ENCODE results near the gene CAVIN2. TPM values are rescaled to one million over a fixed set of nuclear protein-coding genes. Genes with fewer than 3 reads are reported as not detected.

The CAVIN2 gene
- total RNA-seq, 1 donor from 2014 or later, result 2.2 TPM

- no peak for TF ChIP-seq CTCF (IDR thresholded peaks at IDR 0.05)
Measured at GRCh38 chr2:191854382-191855372, 7.8 kb upstream of the CAVIN2 start.

DNA sequence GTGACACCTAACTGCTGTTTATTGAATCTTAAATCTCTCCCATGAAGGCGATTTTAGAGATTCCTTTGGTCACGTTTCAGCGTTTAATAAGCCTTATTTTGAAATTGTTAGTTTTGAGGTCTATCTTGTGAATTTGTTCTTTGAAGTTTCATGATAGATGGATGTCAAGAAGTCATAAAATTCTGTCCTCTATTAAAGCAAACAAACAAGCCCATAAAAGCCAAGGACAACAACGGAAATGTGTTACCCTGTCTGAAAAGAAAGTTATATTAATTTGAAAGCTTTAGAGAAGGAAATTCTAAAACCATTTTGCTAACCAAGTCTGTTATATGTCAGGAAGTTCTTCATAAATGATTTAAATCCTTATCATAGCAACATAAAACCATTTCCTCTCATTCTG lies 7.0 kb upstream of the CAVIN2 start:
- no peak overlapping the region for H3K4me3 Mint-ChIP-seq (ENCODE audit: unreplicated experiment)

More at GRCh38 chr2:191854382-191855372, 7.8 kb upstream of the CAVIN2 start:
- Mint-ChIP-seq H3K27ac (ENCODE audit: unreplicated experiment) (no peak overlapping the region), H3K4me3 (ENCODE audit: unreplicated experiment) (no peak overlapping the region), H3K4me1 (ENCODE audit: low read depth) (peaks cover 15% of the 10 kb centered on the region), H3K36me3 (ENCODE audit: low read depth) (no peaks in the 10 kb centered on the region), H3K9me3 (ENCODE audit: low read depth) (no peaks in the 10 kb centered on the region), H3K27me3 (ENCODE audit: low read depth) (no peaks in the 10 kb centered on the region)
- no peak for DNase-seq (ENCODE audit: low spot score)

GRCh38 chr2:191851158-191851557 lies 4.3 kb upstream of the CAVIN2 start:
- no peak for DNase-seq (ENCODE audit: low spot score)
- Mint-ChIP-seq H3K9me3 (ENCODE audit: low read depth) (no peaks in the 10 kb centered on the region), H3K4me3 (ENCODE audit: unreplicated experiment) (no peak overlapping the region), H3K27ac (ENCODE audit: unreplicated experiment) (no peak overlapping the region), H3K4me1 (ENCODE audit: low read depth) (peaks cover 26% of the 10 kb centered on the region), H3K27me3 (ENCODE audit: low read depth) (no peaks in the 10 kb centered on the region), H3K36me3 (ENCODE audit: low read depth) (no peaks in the 10 kb centered on the region)
- no peak for TF ChIP-seq CTCF (IDR thresholded peaks at IDR 0.05)

More for the DNA sequence above, 7.0 kb upstream of the CAVIN2 start:
- Mint-ChIP-seq H3K9me3 (ENCODE audit: low read depth) (no peaks in the 10 kb centered on the region), H3K36me3 (ENCODE audit: low read depth) (no peaks in the 10 kb centered on the region), H3K4me1 (ENCODE audit: low read depth) (peaks cover 14% of the 10 kb centered on the region), H3K27ac (ENCODE audit: unreplicated experiment) (no peak overlapping the region), H3K27me3 (ENCODE audit: low read depth) (no peaks in the 10 kb centered on the region)
- DNase-seq (ENCODE audit: low spot score), result no peak
- TF ChIP-seq CTCF (IDR thresholded peaks at IDR 0.05), result no peak

- H3K36me3 Mint-ChIP-seq (ENCODE audit: low read depth), result no peaks in the 10 kb centered on the region
- H3K4me1 Mint-ChIP-seq (ENCODE audit: low read depth), result peaks cover 42% of the 10 kb centered on the region
- H3K27ac Mint-ChIP-seq (ENCODE audit: unreplicated experiment), result no peak overlapping the region
- no peaks in the 10 kb centered on the region for H3K27me3 Mint-ChIP-seq (ENCODE audit: low read depth)
- H3K9me3 Mint-ChIP-seq (ENCODE audit: low read depth), result no peaks in the 10 kb centered on the region
- TF ChIP-seq CTCF (IDR thresholded peaks at IDR 0.05), result no peak
- no peak for DNase-seq (ENCODE audit: low spot score)
- no peak overlapping the region for H3K4me3 Mint-ChIP-seq (ENCODE audit: unreplicated experiment)
Measured at GRCh38 chr2:191848771-191849767, 2.2 kb upstream of the CAVIN2 start.

DNA sequence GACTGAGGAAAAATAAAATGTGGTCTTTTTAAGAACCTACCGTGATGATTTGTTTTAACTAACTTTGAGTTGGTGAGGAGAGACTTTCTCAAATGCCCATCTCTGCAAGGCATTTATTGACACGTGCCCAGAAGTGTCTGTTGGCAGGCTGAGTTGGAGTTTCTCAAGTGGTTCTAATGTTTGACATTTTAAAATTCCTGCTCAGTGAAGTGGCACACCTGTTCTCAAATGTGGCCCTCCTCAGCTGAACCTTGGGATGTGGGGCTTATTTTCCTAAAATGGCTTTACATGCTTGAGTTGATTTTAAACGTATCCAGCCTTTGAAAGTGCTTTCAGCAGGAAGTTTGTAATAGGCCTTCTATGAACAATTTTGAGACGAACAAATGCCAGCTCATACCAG lies 876 bp upstream of the CAVIN2 start:
- peak overlapping the region; percentile 87 for H3K27ac Mint-ChIP-seq (ENCODE audit: unreplicated experiment)
- H3K9me3 Mint-ChIP-seq (ENCODE audit: low read depth), result no peaks in the 10 kb centered on the region
- H3K27me3 Mint-ChIP-seq (ENCODE audit: low read depth), result no peaks in the 10 kb centered on the region
- TF ChIP-seq CTCF (IDR thresholded peaks at IDR 0.05), result no peak
- H3K4me1 Mint-ChIP-seq (ENCODE audit: low read depth), result peaks cover 42% of the 10 kb centered on the region
- H3K36me3 Mint-ChIP-seq (ENCODE audit: low read depth), result no peaks in the 10 kb centered on the region
- no peak for DNase-seq (ENCODE audit: low spot score)
- H3K4me3 Mint-ChIP-seq (ENCODE audit: unreplicated experiment), result no peak overlapping the region
